Inflammatory macrophage treated with lipopolysaccharide for 4 hours (primary cell): ENCODE data around the gene ZNF770.

Source experiments
- DNase-seq: peaks from one replicate; pipeline ENCODE4 v3.0.0-alpha.2; 2020

Gene ZNF770

GRCh38 chr15:34988027-34988902 lies at the start of gene ZNF770:
TSS of gene ZNF770 (minus strand) at chr15:34988287. CDS start at chr15:34983434, 4,853 bp downstream.
- DNase-seq = peak; percentile 71

GRCh38 chr15:35028235-35028984 lies 40.3 kb upstream of the ZNF770 start:
- DNase-seq = no peak

- DNase-seq = peak; percentile 79
Measured at GRCh38 chr15:35023804-35024203, 35.7 kb upstream of the ZNF770 start.

- no peak for DNase-seq
Measured at GRCh38 chr15:35020974-35021373, 32.9 kb upstream of the ZNF770 start.

- no peak for DNase-seq
Measured at GRCh38 chr15:35019404-35020327, 31.6 kb upstream of the ZNF770 start.

- no peak for DNase-seq
Measured at GRCh38 chr15:35014241-35014640, 26.2 kb upstream of the ZNF770 start.

GRCh38 chr15:35013370-35013769 lies 25.3 kb upstream of the ZNF770 start:
- peak; percentile 53 for DNase-seq

- no peak for DNase-seq
Measured at GRCh38 chr15:35007397-35007796, 19.3 kb upstream of the ZNF770 start.

GRCh38 chr15:35005933-35006332 lies 17.8 kb upstream of the ZNF770 start:
- no peak for DNase-seq

- no peak for DNase-seq
Measured at GRCh38 chr15:35003928-35004327, 15.8 kb upstream of the ZNF770 start.

GRCh38 chr15:35000511-35000910 lies 12.4 kb upstream of the ZNF770 start:
- DNase-seq = no peak

- no peak for DNase-seq
Measured at GRCh38 chr15:34999906-35000305, 11.8 kb upstream of the ZNF770 start.

GRCh38 chr15:34994925-34995324 lies 6.8 kb upstream of the ZNF770 start:
- DNase-seq = no peak

- DNase-seq = no peak
Measured at GRCh38 chr15:34993877-34994276, 5.8 kb upstream of the ZNF770 start.

- DNase-seq = no peak
Measured at GRCh38 chr15:34993412-34993811, 5.3 kb upstream of the ZNF770 start.

GRCh38 chr15:34987609-34988026 lies 469 bp downstream of the ZNF770 start:
- no peak for DNase-seq

GRCh38 chr15:34986771-34987480 lies 1.2 kb downstream of the ZNF770 start:
- no peak for DNase-seq

- DNase-seq = no peak
Measured at GRCh38 chr15:34986326-34986725, 1.8 kb downstream of the ZNF770 start.

- DNase-seq = peak; percentile 31
Measured at GRCh38 chr15:34984889-34985630, 3.0 kb downstream of the ZNF770 start.

- DNase-seq = no peak
Measured at GRCh38 chr15:34976743-34977142, 11.3 kb downstream of the ZNF770 start.

GRCh38 chr15:34976073-34976472 lies 12.0 kb downstream of the ZNF770 start:
- DNase-seq = no peak
